K562 (cell line): ENCODE measurements around the gene UNC13A. TPM values are rescaled to one million over a fixed set of nuclear protein-coding genes. Genes with fewer than 3 reads are reported as not detected.

Experiments
- ATAC-seq: fragments of 200-7000 bp; cut with Tn5 transposase; 3 replicates; pipeline ENCODE4 v1.9.1; 2020; ENCODE audit warnings: moderate library complexity
- BruUV-seq: library from RNA; stranded (reverse); fragments of 400-500 nt; replicated peaks from 2 replicates; lab custom pipeline; 2021; lab: Mats Ljungman, UMichigan
- CTCF ChIA-PET: fragments of 300-600 bp; formaldehyde crosslinking; extraction: SDS; loops from one replicate; lab custom pipeline; 2021; ENCODE audit warnings: low intra/inter-chr PET ratio; lab: Yijun Ruan, JAX
- POLR2A ChIA-PET: fragments of 300-600, 350-650 bp; sonication (Branson Sonifier 250); formaldehyde crosslinking; extraction: SDS; loops from one replicate; lab custom pipeline; 2021; ENCODE audit warnings: antibody characterized with exemption, inconsistent platforms; lab: Yijun Ruan, JAX
- DNase-seq, 4 experiments: peaks; one replicate each; pipeline versions ENCODE4 v3.0.0 to v3.0.0-alpha.2; 2011 to 2018; ENCODE audit warnings: low spot score in 3 of 4, mixed read lengths in 3 of 4; ENCODE audit errors: extremely low read depth in 1 of 4
- FAIRE-seq: peaks from 2 replicates; lab custom pipeline; 2011; peaks lifted over from hg19 to GRCh38; lab: Jason Lieb, UNC
- H2AFZ ChIP-seq: 2 replicates; pipeline ENCODE4 v1.6.0; 2011; ENCODE audit warnings: low read depth, low read length, control low read depth, inconsistent platforms
- H3K27ac ChIP-seq: fragments of 200-600 bp; 3 replicates; pipeline ENCODE4 v1.8.0; 2011; ENCODE audit warnings: low read depth, mild to moderate bottlenecking, control low read depth, inconsistent platforms, low read length, moderate library complexity, mixed read lengths; ENCODE audit errors: extremely low read depth
- H3K27me3 ChIP-seq, 2 experiments: fragments of 300-600 bp in 1 of 2; 2 replicates in 1 of 2; 3 replicates in 1 of 2; pipeline versions ENCODE4 v1.6.0 to v1.8.0; 2011; ENCODE audit warnings: inconsistent platforms in 2 of 2, low read length in 2 of 2, mild to moderate bottlenecking in 1 of 2, mixed read lengths in 1 of 2, moderate library complexity in 1 of 2; ENCODE audit not compliant: control insufficient read depth in 2 of 2, insufficient read depth in 2 of 2
- H3K36me3 ChIP-seq: fragments of 300-600 bp; 3 replicates; pipeline ENCODE4 v1.8.0; 2011; ENCODE audit warnings: mild to moderate bottlenecking, low read length, inconsistent platforms; ENCODE audit not compliant: control insufficient read depth, insufficient read depth
- H3K4me1 ChIP-seq, 2 experiments: fragments of 200-600 bp in 1 of 2; replicated peaks in 1 of 2; 2 replicates in 1 of 2; 3 replicates in 1 of 2; pipeline versions ENCODE4 v1.5.1 to v1.8.0; 2011; ENCODE audit warnings: inconsistent platforms in 2 of 2, low read length in 2 of 2, mild to moderate bottlenecking in 1 of 2, mixed read lengths in 1 of 2, moderate library complexity in 1 of 2; ENCODE audit not compliant: control insufficient read depth in 2 of 2, insufficient read depth in 2 of 2
- H3K4me2 ChIP-seq: 2 replicates; pipeline ENCODE4 v1.6.1; 2011; ENCODE audit warnings: low read length, control low read depth, inconsistent platforms, mixed read lengths; ENCODE audit not compliant: insufficient read depth
- H3K4me3 ChIP-seq: fragments of 200-600 bp; sonication (generic), shearing (Covaris generic); 2 replicates; pipeline ENCODE4 v1.5.1; 2016; ENCODE audit warnings: control low read depth, inconsistent platforms
- H3K79me2 ChIP-seq: fragments of 200-600 bp; 3 replicates; pipeline ENCODE4 v1.8.0; 2011; ENCODE audit warnings: low read length, inconsistent platforms; ENCODE audit not compliant: control insufficient read depth, insufficient read depth
- H3K9ac ChIP-seq, 2 experiments: 2 replicates each; pipeline versions ENCODE4 v1.6.0 to v1.6.1; 2011; ENCODE audit warnings: low read depth in 2 of 2, low read length in 2 of 2, control low read depth in 1 of 2, inconsistent platforms in 1 of 2, mild to moderate bottlenecking in 1 of 2, mixed read lengths in 1 of 2; ENCODE audit not compliant: insufficient read depth in 1 of 2
- H3K9me1 ChIP-seq: one replicate; pipeline ENCODE4 v1.6.0; 2011; ENCODE audit warnings: inconsistent platforms, mild to moderate bottlenecking, low read length, moderate library complexity; ENCODE audit not compliant: control insufficient read depth, insufficient read depth
- H3K9me3 ChIP-seq: replicated peaks from 2 replicates; pipeline ENCODE4 v1.5.1; 2011; ENCODE audit warnings: low read depth, low read length, inconsistent platforms; ENCODE audit not compliant: control insufficient read depth, insufficient read depth
- H4K20me1 ChIP-seq: replicated peaks from 2 replicates; pipeline ENCODE4 v1.6.1; 2011; ENCODE audit warnings: low read length, inconsistent platforms, mixed read lengths; ENCODE audit not compliant: control insufficient read depth, insufficient read depth
- BCL6 ChIP-seq: fragments of 250-450 bp; sonication (Bioruptor Pico); IDR thresholded peaks from 2 replicates; pipeline ENCODE4 v1.4.0; 2020
- CBFA2T2 ChIP-seq: fragments of 450-650 bp; conservative IDR thresholded peaks from 2 replicates; pipeline ENCODE4 v1.6.1; 2017; ENCODE audit warnings: mild to moderate bottlenecking
- DNMT1 ChIP-seq: fragments of 450-650 bp; IDR thresholded peaks from 2 replicates; pipeline ENCODE4 v1.6.1; 2016; ENCODE audit warnings: antibody characterized with exemption, mild to moderate bottlenecking
- ETS1 ChIP-seq: conservative IDR thresholded peaks from 2 replicates; pipeline ENCODE4 v1.6.1; 2011; ENCODE audit warnings: low read depth, mild to moderate bottlenecking, low read length; ENCODE audit not compliant: control insufficient read depth
- HLTF ChIP-seq: fragments of 450-650 bp; IDR thresholded peaks from 2 replicates; pipeline ENCODE4 v1.6.1; 2016
- MNT ChIP-seq, 2 experiments: fragments of 450-650 bp; conservative IDR thresholded peaks; 2 replicates each; pipeline ENCODE4 v1.6.1; 2017; ENCODE audit warnings: mild to moderate bottlenecking in 2 of 2, moderate library complexity in 2 of 2
- MTA3 ChIP-seq: fragments of 450-650 bp; formaldehyde crosslinking; IDR thresholded peaks from 2 replicates; pipeline ENCODE4 v1.6.1; 2017; ENCODE audit warnings: mild to moderate bottlenecking, borderline replicate concordance
- TEAD4 ChIP-seq, 2 experiments: sonication (generic) in 1 of 2; formaldehyde crosslinking in 1 of 2; IDR thresholded peaks; 2 replicates each; pipeline versions ENCODE4 v1.6.1 to v1.8.0; 2012 to 2022; ENCODE audit warnings: borderline replicate concordance in 1 of 2, inconsistent platforms in 1 of 2, low read length in 1 of 2, mild to moderate bottlenecking in 1 of 2, missing genetic modification reagents in 1 of 2
- TRIM24 ChIP-seq, 2 experiments: fragments of 450-650 bp; IDR thresholded peaks; 2 replicates each; pipeline ENCODE4 v1.6.1; 2016
- ZNF143 ChIP-seq: sonication (generic); formaldehyde crosslinking; IDR thresholded peaks from 2 replicates; pipeline ENCODE4 v1.9.0; 2022; ENCODE audit warnings: mild to moderate bottlenecking, missing genetic modification reagents
- ZNF23 ChIP-seq: fragments of 250-450 bp; sonication (Bioruptor Pico); IDR thresholded peaks from 2 replicates; pipeline ENCODE4 v1.4.0; 2020; ENCODE audit warnings: mild to moderate bottlenecking
- ZNF395 ChIP-seq: fragments of 200-800 bp; sonication (Bioruptor generic); IDR thresholded peaks from 2 replicates; pipeline ENCODE4 v1.6.1; 2017; ENCODE audit warnings: missing genetic modification characterization, missing compliant biosample characterization
- ZNF696 ChIP-seq: fragments of 250-450 bp; sonication (Bioruptor Pico); conservative IDR thresholded peaks from 2 replicates; pipeline ENCODE4 v1.4.0; 2020; ENCODE audit warnings: mild to moderate bottlenecking, moderate library complexity
- WGBS: fragments of 100-300 bp; shearing (Covaris generic); methylation state at CpG from one replicate; pipeline ENCODE4 v1.1.6; 2016; ENCODE audit warnings: low coverage, mixed read lengths; ENCODE audit not compliant: insufficient coverage; ENCODE audit errors: missing lambda C conversion rate; 5-methylcytosine and 5-hydroxymethylcytosine counted together
- in situ Hi-C: fragments of 300-500 bp; cut with MboI; formaldehyde crosslinking; loops from 4 replicates; pipeline ENCODE4 v1.15.0; 2018; ENCODE audit warnings: inconsistent platforms, mixed read lengths
- intact Hi-C: fragments of 100-400 bp; cut with micrococcal nuclease; formaldehyde crosslinking; loops from 2 replicates; pipeline ENCODE4 v1.14.2; 2022
- polyA plus RNA-seq, 8 experiments: library from polyadenylated mRNA; depleted of rRNA in 4 of 8; stranded (reverse) in 5 of 8; unstranded in 3 of 8; fragments of >200 nt; fragmentation: Nextera tagmentation in 2 of 8; fragmentation: Illumina TruSeq in 1 of 8; extraction: Ambion mirVana in 2 of 8; extraction: Trizol in 1 of 8; gene quantifications; 2 replicates each; pipeline versions ENCODE4 v1.2.1 to v1.2.3, GENCODE V29; 2011 to 2014; ENCODE audit warnings: inconsistent platforms in 1 of 8, missing spikeins in 1 of 8
- total RNA-seq, 7 experiments: library from RNA; depleted of rRNA in 6 of 7; stranded (reverse); fragments of >200 nt in 6 of 7; fragmentation: Illumina TruSeq in 2 of 7; extraction: Trizol in 2 of 7; gene quantifications; 2 replicates each; pipeline versions ENCODE4 v1.2.1 to v1.2.3, GENCODE V29; 2011 to 2021; ENCODE audit warnings: low replicate concordance in 1 of 7
- TF ChIP-seq, protein P1 (sequence below): sonication (generic); formaldehyde crosslinking; IDR thresholded peaks from 2 replicates; pipeline ENCODE4 v1.9.0; 2022; ENCODE audit warnings: mild to moderate bottlenecking, missing genetic modification reagents
- TF ChIP-seq, protein P2 (sequence below): fragments of 450-650 bp; formaldehyde crosslinking; IDR thresholded peaks from 2 replicates; pipeline ENCODE4 v1.4.0; 2020; ENCODE audit warnings: mild to moderate bottlenecking

The UNC13A gene
- total and polyA plus RNA-seq, 9 of the 15 experiments (the other 6 are each of a cell fraction or from before 2014, with no cell fraction given): 0.03 to 1.0 (median 0.25) TPM

GRCh38 chr19:17671906-17672305, 16.2 kb downstream of the UNC13A start:
- H3K9me1 ChIP-seq: no peaks in the 10 kb centered on the region
- intact Hi-C loops (loop anchor here (10.0 kb wide), 1 partner anchor 217 kb away; no protein-coding TSS in a partner anchor), in situ Hi-C loops (no loop called here)
- no peak overlapping the region for H3K27ac ChIP-seq
- no peak overlapping the region for H3K4me2 ChIP-seq
- no peaks in the 10 kb centered on the region for H3K36me3 ChIP-seq
- BruUV-seq: no TSS peak
- H3K9ac ChIP-seq: no peak overlapping the region
- ATAC-seq (peak; percentile 99), DNase-seq (peak; percentile 71 to 80 (median 77)), FAIRE-seq (peak; percentile 99)
- H3K4me1 ChIP-seq: peaks cover 0 to 2% of the 10 kb centered on the region in 2 experiments; a peak in 1 of 5 replicates
- H3K27me3 ChIP-seq: no peaks in the 10 kb centered on the region; a peak in 2 of 5 replicates
- WGBS: 27% methylated on average over 2 of the region's 2 CpGs
- no peaks in the 10 kb centered on the region for H3K79me2 ChIP-seq
- ChIA-PET CTCF (no interaction called here), POLR2A (interaction anchor here (1.7 kb wide), 1 partner anchor 13 kb away, joined by 4 read pairs; no protein-coding TSS in a partner anchor)
- H2AFZ ChIP-seq: 0 out of 2 replicates have a peak overlapping the region, but pooled peaks have one; percentile 40
- no peak overlapping the region for H3K4me3 ChIP-seq
- H4K20me1 ChIP-seq: peaks cover 9% of the 10 kb centered on the region
- no peaks in the 10 kb centered on the region for H3K9me3 ChIP-seq
- TF ChIP-seq ZNF696 (no peak), HLTF (peak; percentile 100), ZNF23 (CRISPR knock-in tag) (no peak), ZNF143 (CRISPR knock-in tag) (peak; percentile 91), MNT (conservative IDR thresholded peaks at IDR 0.05) (peak in 1 of 2 experiments; percentile 42; a peak in 2 of 4 replicates), ETS1 (no peak), BCL6 (CRISPR knock-in tag) (no peak), MTA3 (peak; percentile 50; the same call in 1 of the 2 replicates), DNMT1 (no peak), CBFA2T2 (peak; percentile 55), TEAD4 (IDR thresholded peaks at IDR 0.05; ENCODE audit: low read length) (peak; percentile 28; the same call in 1 of the 2 replicates), TEAD4 (CRISPR knock-in tag; IDR thresholded peaks at IDR 0.05; ENCODE audit: borderline replicate concordance) (no peak), TRIM24 (IDR thresholded peaks at IDR 0.05) (peak in 1 of 2 experiments; percentile 60; a peak in 1 of 4 replicates), ZNF395 (CRISPR knock-in tag) (no peak)
- TF ChIP-seq, protein P1, sequence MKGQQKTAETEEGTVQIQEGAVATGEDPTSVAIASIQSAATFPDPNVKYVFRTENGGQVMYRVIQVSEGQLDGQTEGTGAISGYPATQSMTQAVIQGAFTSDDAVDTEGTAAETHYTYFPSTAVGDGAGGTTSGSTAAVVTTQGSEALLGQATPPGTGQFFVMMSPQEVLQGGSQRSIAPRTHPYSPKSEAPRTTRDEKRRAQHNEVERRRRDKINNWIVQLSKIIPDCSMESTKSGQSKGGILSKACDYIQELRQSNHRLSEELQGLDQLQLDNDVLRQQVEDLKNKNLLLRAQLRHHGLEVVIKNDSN (CRISPR knock-in tag): peak; percentile 98
- TF ChIP-seq, protein P2, sequence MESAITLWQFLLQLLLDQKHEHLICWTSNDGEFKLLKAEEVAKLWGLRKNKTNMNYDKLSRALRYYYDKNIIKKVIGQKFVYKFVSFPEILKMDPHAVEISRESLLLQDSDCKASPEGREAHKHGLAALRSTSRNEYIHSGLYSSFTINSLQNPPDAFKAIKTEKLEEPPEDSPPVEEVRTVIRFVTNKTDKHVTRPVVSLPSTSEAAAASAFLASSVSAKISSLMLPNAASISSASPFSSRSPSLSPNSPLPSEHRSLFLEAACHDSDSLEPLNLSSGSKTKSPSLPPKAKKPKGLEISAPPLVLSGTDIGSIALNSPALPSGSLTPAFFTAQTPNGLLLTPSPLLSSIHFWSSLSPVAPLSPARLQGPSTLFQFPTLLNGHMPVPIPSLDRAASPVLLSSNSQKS (CRISPR knock-in tag): no peak
